Lower lobe of right lung (tissue), 2 donors: ENCODE measurements around the gene HRH2. TPM values are rescaled to one million over a fixed set of nuclear protein-coding genes. Genes with fewer than 3 reads are reported as not detected.

Experiments
- ATAC-seq, 2 donors: fragments of 200-7000 bp; cut with Tn5 transposase; one replicate each; pipeline ENCODE4 v1.9.1; 2020 to 2022; ENCODE audit warnings: mild to moderate bottlenecking in 2 of 2, moderate library complexity in 2 of 2
- DNase-seq: peaks from one replicate; pipeline ENCODE4 v3.0.0-alpha.2; 2020
- H3K27ac ChIP-seq: fragments of 200-600 bp; one replicate; pipeline ENCODE4 v1.8.0; 2022
- H3K27me3 ChIP-seq: fragments of 200-600 bp; one replicate; pipeline ENCODE4 v1.8.0; 2022; ENCODE audit warnings: low read depth
- H3K36me3 ChIP-seq: fragments of 200-600 bp; one replicate; pipeline ENCODE4 v1.8.0; 2022; ENCODE audit warnings: mild to moderate bottlenecking
- H3K4me1 ChIP-seq: fragments of 200-600 bp; one replicate; pipeline ENCODE4 v1.8.0; 2022
- H3K4me3 ChIP-seq: fragments of 200-600 bp; one replicate; pipeline ENCODE4 v1.8.0; 2022; ENCODE audit warnings: mild to moderate bottlenecking
- H3K9me3 ChIP-seq: fragments of 200-600 bp; one replicate; pipeline ENCODE4 v1.8.0; 2022
- CTCF ChIP-seq: fragments of 200-600 bp; IDR thresholded peaks from one replicate; pipeline ENCODE4 v1.8.0; 2022; ENCODE audit warnings: antibody characterized with exemption, mild to moderate bottlenecking
- intact Hi-C: fragments of 100-400 bp; cut with DNase I; formaldehyde crosslinking; loops from one replicate; pipeline ENCODE4 v1.11.0; 2022
- total RNA-seq: library from RNA; stranded (reverse); fragmentation: NEBNext Ultra II Directional; extraction: Animal tissue kit (Norgen Biotek cat#: 25700); gene quantifications from one replicate; pipeline ENCODE4 v1.2.1, GENCODE V29; 2021
- donor health status: DM: no; HTN: yes; CAD: no; lungs with severe emphysema.

The HRH2 gene
- total RNA-seq, 1 donor from 2014 or later: 9.6 TPM

GRCh38 chr5:175629793-175630192, 28.1 kb upstream of the HRH2 start:
- intact Hi-C loops: no loop called here
- ATAC-seq (no peak), DNase-seq (no peak)
- Histone ChIP-seq H3K9me3 (peaks cover 8% of the 10 kb centered on the region), H3K27me3 (no peaks in the 10 kb centered on the region), H3K36me3 (no peaks in the 10 kb centered on the region), H3K4me3 (no peak overlapping the region), H3K27ac (no peak overlapping the region), H3K4me1 (no peaks in the 10 kb centered on the region)
- no peak for TF ChIP-seq CTCF

DNA sequence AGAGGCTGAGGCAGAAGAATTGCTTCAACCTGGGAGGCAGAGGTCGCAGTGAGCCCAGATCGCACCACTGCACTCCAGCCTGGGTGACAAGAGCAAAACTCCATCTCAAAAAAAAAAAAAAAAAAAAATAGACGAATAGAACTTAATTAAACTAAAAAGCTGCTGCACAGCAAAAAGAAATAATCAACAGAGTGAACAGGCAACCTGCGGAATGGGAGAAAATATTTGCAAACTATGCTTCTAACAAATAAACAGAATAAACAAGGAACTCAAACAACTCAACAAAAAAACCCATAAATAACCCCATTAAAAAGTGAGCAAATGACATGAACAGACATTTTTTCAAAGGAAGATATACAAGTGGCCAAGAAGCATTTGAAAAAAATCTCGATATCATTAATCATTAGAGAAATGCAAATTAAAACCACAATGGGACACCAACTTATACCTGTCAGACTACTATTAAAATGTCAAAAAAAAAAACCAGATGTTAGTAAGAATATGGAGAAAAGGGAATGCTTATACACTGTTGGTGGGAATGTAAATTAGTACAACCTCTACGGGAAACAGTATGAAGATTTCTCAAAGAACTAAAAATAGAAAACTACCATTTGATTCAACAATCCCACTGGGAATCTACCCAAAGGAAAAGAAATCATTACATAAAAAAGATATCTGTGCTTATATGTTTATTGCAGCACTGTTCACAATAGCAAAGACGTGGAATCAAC, 21.9 kb upstream of the HRH2 start:
- intact Hi-C loops: no loop called here
- H3K9me3 ChIP-seq: no peaks in the 10 kb centered on the region
- H3K36me3 ChIP-seq: no peaks in the 10 kb centered on the region
- no peak overlapping the region for H3K4me3 ChIP-seq
- ATAC-seq (no peak), DNase-seq (no peak)
- no peaks in the 10 kb centered on the region for H3K4me1 ChIP-seq
- H3K27me3 ChIP-seq: peaks cover 5% of the 10 kb centered on the region
- H3K27ac ChIP-seq: no peak overlapping the region
- TF ChIP-seq CTCF: no peak

DNA sequence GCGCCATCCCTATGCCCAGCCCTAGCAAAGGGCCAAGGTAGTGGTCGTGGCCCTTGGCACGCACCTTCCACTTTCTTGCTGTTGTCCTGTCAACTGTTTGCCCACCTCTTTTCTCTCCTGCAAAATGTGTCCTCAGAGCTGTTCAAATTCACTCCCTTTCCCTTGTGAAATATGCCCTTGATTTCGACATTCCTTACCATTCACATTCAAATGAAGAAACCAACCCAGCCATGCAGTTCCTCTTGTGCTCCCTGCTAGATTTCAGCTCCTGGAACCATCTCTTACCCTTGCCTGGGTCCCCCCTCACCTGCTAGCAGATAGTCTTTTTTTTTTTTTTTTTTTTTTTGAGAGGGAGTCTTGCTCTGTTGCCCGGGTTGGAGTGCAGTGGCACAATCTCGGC, 19.6 kb upstream of the HRH2 start:
- no peak for TF ChIP-seq CTCF
- no peaks in the 10 kb centered on the region for H3K36me3 ChIP-seq
- H3K4me1 ChIP-seq: no peaks in the 10 kb centered on the region
- DNase-seq: no peak
- H3K9me3 ChIP-seq: no peaks in the 10 kb centered on the region
- no peak overlapping the region for H3K27ac ChIP-seq
- intact Hi-C loops: no loop called here
- H3K27me3 ChIP-seq: peaks cover 5% of the 10 kb centered on the region
- H3K4me3 ChIP-seq: no peak overlapping the region
- ATAC-seq: peak; percentile 41 to 42

- DNase-seq: no peak
- Histone ChIP-seq H3K4me1 (no peaks in the 10 kb centered on the region), H3K27ac (no peak overlapping the region), H3K4me3 (no peak overlapping the region), H3K9me3 (no peaks in the 10 kb centered on the region), H3K27me3 (peaks cover 5% of the 10 kb centered on the region), H3K36me3 (no peaks in the 10 kb centered on the region)
- intact Hi-C loops: no loop called here
- no peak for TF ChIP-seq CTCF
- ATAC-seq: no peak
Measured at GRCh38 chr5:175640106-175640775, 17.6 kb upstream of the HRH2 start.

GRCh38 chr5:175642998-175643397, 14.9 kb upstream of the HRH2 start:
- no peak for TF ChIP-seq CTCF
- Histone ChIP-seq H3K4me1 (no peaks in the 10 kb centered on the region), H3K4me3 (no peak overlapping the region), H3K36me3 (no peaks in the 10 kb centered on the region), H3K9me3 (no peaks in the 10 kb centered on the region), H3K27ac (no peak overlapping the region), H3K27me3 (peaks cover 5% of the 10 kb centered on the region)
- DNase-seq: no peak
- intact Hi-C loops: no loop called here
- ATAC-seq: no peak
